HG03159 (cell line): ENCODE results near the gene ALKBH5.

ENCODE experiments used
- ATAC-seq: cut with Tn5 transposase; IDR thresholded peaks from one replicate; pipeline ENCODE4 v1.9.1; 2021; ENCODE audit warnings: mild to moderate bottlenecking, moderate library complexity; ENCODE audit not compliant: unreplicated experiment

ALKBH5 gene

DNA sequence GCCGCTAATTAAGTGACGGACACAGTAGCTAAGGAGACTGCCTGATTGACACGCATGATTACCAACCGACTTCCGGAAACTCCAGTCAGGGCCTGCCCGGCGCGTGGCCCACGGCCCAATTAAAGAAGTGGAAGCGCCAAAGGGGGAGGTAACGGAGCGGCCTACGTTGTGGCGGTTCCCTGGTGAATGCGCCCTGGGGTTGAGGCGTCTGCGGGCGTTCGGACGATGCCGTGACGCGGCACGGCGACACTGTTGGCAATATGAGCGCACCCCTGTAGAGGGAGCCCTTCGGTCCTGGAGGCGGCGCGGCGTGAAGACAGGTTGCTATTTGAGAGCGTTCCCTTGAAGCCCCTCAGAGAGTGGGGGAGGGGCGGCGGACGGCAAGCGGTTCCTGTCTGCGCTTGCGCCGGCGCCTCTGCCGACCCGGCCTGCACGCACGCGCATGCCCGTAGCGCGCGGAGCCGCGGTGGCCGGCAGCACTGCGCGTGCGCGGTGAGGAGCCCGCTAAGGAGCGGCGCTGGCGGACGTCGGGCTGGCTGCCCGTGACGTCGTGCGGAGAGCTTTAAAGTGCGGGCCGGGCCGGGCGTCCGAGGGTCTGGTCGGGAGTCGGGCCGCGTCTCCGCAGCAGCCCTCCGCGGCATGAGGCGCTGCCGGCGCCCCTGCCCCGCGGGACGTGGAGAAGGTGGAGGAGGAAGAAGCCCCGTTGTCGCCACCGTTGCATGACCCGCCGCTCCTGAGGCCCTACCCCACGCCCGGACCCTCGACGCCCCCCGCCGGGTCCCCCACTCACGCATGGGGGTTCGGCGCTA, at the start of gene ALKBH5:
ALKBH5 (plus strand) TSS at position 495 of the 809 bp plus-strand sequence. CDS start 416 bp downstream, outside the sequence.
- ATAC-seq = peak; percentile 84

DNA sequence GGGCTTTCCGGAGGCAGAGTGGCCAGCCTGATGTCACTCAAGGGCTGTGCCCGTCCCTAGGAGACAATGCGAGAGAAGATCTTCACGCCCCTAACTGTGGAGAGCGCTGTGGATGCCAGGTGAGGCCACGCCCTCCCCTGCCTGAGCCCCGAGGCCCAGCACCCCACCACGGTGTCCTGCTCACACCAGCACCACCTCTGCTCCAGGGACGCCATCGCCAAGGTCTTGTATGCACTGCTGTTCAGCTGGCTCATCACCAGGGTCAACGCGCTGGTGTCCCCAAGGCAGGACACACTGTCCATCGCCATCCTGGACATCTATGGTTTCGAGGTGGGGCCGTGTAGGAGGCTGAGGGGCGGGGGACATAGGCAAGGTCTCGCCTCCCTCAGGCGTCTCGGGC, 47.3 kb upstream of the ALKBH5 start:
- ATAC-seq = no peak

DNA sequence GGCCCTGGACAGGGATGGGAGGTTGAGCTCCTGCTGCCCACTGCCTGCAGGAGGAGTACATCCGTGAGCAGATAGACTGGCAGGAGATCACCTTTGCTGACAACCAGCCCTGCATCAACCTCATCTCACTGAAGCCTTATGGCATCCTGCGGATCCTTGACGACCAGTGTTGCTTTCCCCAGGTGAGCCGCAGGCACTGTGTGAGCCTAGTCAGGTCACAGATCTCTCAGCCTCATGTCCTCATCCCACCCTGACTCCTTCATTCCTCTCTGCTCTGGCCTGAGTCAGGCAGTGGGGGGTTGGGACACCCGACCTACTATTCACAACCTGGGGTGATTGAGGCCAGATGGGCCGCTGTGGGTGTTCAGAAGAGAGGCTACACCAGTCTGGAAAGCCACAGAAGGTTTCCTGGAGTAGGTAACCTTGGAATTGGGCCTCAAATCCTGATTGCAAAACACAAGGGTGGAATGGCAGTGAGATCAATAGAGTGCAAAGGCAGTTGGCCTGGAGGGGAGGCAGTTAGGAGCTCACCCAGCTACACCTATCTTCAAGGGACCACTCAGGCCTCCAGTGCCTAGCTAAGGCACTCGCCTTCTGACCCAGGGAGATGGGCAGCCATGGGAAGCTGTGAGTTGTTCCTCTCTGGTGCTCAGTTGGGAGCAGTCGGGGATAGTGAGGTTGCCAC, 45.4 kb upstream of the ALKBH5 start:
- no peak for ATAC-seq

DNA sequence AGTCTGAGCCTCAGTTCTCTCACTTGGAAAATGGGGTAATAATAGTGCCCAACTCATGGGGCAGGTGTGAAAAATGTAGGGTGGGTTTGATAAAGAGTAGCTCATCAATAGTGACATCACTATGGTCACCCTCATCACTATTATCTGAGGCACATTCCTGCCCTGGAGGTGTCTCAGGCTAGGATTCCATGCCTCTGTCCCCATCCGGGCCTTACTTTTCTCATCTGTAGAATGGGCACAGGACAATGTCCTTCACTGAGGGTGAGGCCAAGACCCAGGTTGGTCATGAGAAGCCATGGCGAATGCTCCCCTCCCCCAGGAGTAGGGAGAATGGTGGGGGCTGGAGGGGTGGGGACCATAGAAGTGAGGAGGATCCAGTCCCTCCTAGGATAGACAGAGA, 44.5 kb upstream of the ALKBH5 start:
- ATAC-seq = no peak

DNA sequence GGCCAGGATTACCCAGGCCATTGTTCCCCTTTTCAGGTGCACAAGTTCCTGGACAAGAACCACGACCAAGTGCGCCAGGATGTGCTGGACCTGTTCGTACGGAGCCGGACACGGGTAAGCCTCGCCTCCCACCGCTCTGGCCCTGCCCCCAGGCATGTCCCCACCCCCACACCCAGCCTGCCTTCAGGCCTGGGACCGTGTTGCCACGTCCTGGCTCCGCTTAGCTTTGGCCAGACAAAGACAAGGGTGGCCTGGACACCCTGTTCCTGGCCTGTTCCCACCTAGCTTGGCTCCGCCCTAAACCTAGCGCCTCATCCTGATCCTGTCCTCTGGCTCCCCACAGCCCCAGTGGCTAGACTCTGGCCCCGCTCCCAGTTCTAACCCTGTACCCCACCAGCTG, 44.1 kb upstream of the ALKBH5 start:
- ATAC-seq = no peak

DNA sequence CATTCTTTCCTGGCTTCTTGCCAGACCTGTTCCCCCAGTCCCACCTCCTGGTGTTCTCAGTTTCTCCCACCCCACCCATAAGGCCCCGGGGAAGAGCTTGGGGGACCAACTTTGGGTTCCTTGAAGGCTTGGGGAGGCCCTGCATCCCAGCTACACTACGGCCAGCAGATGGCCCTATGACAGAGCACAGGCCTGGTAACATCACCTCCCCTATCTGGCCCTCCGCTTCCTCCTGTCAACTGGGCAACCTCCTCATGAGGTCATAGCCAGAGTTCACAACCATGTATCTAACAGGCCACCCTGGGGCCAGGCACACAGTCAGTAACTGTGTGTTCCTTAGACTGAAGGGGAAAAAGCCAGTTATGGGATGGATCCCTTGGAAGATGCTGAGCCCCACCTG, 43.7 kb upstream of the ALKBH5 start:
- ATAC-seq = no peak

DNA sequence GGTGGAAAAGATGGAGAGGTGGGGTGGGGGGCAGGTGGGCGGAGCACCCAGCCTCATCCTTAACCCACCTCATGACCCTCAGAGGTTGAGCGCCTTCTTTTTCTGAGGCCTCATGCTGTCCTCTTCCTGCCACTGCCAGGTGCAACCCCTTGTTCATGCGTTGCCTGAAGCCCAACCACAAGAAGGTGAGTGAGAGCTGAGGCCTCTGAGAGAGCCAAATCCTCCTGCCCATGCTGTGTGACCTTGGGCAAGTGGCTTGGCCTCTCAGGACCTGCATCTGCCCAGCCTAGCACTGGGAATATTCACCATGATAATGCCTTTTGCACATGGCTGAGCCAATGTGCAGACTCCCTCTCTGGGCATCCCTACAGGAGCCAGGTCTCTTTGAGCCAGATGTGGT, 43.0 kb upstream of the ALKBH5 start:
- ATAC-seq = no peak

DNA sequence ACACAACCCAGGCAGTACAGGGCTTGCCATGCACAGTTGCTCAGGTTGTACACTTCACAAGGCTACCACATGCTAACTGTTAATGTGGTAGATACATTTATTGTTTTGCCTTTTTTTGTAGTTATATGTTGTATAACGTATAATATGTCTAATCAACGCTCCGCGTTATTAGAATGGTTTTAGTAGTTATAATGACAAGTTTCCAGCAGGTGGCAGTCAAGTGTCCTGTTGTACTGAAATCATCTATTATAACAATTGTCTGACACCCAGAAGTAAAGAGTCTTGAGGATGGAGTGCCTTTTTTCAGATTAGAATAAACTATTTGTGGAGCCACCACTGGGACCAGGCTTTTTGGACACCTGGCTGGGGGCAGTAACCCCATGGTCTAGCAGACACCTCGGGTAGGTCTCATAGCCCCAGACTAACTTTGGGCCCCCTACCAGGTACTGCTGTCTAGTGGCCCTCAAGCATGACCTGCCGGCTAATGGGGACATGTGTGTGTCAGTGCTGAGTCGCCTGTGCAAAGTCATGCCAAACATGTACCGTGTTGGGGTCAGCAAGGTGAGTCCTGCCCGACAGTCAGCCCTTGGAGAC, 42.3 kb upstream of the ALKBH5 start:
- ATAC-seq = no peak

DNA sequence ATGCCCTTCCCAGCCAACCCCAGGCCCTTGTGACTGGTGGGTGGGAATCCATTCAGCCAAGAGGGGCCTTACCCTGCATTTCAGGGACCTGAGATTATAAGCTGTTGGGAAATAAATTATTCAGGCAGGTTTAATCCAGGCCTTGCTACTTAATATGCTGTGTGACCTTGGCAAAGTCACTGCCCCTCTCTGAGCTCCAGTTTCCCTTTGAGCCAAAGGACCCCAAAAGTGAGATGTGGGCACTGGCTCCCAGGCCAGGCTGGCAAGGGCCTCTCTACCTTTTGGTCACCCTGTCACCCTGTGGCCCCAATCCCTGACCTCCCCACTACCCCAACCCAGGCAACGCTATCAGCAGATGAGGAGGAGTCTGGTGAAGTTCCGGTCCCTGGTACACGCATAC, 41.2 kb upstream of the ALKBH5 start:
- no peak for ATAC-seq

DNA sequence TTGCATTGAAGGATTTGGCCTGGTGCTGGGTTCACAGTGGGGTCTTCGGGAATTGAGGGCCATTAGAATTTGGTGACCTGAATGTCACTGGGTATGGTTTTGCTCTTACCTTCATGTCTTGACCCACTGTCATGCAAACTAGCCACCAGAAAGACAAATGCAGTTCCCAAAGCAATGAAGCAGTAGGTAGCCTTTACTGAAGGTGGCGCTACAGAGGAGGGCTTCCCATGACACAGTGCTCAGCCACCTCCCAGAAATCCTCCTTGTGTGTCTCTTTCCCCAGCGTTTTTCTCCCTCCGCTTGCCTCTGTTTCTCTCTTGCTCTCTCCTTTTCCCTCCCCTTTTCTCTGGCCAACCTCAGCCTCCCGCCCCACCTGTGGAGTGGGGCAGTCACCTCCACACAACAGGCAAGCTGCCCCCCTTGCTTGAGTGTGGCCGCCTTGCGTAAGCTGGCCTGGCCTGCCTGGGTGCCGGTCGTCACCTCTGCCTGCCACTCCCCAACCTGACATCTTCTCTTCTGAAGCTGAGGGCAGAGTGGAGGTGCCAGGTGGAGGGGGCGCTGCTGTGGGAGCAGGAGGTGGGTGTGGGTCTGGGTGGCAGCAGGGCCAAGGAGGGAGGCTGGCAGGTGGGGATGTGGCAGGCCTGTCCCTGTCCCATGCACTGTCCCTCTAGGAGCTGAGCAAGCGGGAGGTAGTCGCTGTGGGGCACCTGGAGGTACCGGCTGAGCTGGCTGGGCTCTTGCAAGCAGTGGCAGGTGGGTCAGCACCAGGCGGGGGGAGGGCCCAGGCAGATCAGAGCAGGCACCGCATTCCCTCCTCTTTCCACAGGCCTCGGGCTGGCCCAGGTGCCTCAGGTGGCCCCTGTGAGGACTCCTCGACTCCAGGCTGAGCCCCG, 40.3 kb upstream of the ALKBH5 start:
- no peak for ATAC-seq

DNA sequence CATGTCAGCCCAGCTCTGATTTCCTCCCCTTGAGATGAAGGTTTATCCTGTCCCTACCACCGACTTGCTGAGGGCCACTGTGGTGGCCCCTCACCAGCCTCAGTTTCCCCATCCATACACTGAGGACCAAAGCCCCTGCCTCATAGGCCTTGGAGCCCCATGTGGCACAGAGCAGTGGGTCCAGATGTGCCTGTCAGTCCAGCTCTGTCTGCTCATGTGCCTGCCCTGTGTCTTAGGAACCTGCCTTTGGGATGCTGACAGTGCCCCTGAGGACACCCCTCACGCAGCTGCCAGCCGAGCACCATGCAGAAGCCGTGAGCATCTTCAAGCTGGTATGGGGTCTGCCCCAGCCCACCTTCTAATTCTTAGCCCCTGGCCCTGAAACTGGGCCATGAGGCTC, 39.4 kb upstream of the ALKBH5 start:
- no peak for ATAC-seq

DNA sequence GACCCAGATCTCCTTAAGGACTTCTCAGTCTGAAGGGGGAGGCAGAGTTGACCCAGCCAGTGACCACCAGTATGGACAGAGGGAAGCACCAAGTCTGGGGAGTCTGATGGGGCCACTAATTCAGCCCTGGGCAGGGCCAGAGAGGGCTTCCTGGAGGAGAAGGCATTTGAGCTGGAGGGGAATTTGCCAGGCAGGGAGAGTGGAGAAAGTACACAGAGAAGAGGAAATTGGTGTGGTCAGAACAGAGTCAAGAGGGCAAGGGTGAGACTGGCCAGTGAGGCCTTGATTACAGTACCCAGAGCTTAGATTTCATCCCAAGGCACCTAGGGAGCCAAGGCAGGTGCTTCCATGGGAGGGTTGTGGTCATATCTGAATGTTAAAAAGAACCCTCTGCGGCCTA, 38.8 kb upstream of the ALKBH5 start:
- no peak for ATAC-seq

DNA sequence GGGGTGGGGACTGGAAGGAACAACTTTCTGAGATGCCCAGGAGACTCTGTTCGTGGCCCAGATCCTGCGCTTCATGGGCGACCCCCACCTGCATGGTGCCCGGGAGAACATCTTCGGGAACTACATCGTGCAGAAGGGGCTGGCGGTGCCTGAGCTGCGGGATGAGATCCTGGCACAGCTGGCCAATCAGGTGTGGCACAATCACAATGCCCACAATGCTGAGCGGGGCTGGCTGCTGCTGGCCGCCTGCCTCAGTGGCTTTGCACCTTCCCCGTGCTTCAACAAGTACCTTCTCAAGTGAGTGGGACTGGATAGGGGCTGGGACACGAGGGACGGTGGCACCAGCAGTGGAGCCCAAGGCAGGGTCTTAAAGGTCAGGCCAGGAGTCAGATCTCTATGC, 37.8 kb upstream of the ALKBH5 start:
- ATAC-seq = no peak

DNA sequence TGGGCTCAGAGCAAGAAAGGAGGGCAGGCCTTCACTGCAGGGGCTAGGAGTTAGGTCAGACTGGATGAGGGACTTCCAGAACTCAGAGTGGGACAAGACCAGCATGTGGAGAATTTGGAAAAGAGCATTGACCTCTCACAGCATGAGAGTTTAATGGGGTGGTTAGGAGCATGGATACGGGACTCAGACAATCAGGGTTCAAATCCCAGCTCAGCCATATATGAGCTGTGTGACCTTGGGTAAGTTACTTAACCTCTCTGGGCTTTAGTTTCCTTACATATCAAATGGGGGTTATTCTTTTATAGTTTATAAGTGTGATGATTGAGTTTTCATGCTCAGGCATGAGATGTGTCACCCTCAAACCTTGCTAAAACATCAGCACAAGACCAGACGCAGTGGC, 37.4 kb upstream of the ALKBH5 start:
- no peak for ATAC-seq

DNA sequence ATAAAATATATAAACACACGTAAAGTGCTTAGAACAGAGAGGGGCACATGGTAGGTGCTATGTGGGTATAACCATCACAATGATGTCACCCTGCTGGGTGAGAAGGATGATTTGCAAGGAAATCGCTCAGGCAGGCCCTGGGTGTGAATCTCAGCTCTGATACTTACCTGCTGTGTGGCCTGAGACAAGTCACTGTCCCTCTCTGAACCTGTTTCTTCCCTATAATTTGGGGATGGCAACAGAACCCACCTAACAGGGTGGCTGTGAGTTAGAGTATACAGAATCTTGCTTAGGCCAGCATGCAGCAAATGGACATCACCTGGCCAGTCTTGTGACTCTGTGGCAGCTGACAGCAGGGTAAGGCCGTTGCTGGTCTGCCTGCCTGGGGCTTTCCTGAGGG, 36.6 kb upstream of the ALKBH5 start:
- no peak for ATAC-seq

DNA sequence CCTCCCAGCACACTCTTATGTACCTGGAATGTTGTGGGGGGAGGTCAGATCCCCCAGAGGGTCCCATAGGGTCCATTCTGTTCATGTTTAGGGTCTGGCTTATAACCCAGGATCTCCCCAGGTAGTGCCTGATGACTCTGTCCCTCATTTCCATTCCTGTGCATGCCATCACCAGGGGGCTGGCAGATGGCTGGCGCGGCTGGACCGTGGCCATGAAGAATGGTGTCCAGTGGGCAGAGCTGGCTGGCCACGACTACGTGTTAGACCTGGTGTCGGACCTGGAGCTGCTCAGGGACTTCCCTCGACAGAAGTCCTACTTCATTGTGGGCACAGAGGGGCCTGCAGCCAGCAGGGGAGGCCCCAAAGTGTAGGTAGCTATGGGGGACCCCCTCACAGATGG, 35.0 kb upstream of the ALKBH5 start:
- ATAC-seq = no peak

DNA sequence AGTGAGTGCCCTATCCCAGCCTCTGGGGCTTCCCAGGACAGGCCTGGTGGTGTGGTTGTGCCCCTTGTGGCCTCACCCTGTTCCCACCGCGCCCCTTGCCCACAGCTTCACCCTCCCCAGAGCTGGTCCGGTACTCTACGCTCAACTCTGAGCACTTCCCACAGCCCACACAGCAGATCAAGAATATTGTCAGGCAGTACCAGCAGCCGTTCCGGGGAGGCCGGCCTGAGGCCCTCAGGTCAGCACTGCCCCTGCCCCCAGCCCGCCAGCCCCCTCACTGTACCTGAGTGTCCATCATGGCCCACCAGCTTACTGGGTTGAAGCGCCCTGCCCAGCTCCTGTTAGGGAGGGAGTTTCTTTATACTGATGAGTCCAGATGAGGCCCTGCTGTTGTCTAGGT, 32.3 kb upstream of the ALKBH5 start:
- no peak for ATAC-seq

DNA sequence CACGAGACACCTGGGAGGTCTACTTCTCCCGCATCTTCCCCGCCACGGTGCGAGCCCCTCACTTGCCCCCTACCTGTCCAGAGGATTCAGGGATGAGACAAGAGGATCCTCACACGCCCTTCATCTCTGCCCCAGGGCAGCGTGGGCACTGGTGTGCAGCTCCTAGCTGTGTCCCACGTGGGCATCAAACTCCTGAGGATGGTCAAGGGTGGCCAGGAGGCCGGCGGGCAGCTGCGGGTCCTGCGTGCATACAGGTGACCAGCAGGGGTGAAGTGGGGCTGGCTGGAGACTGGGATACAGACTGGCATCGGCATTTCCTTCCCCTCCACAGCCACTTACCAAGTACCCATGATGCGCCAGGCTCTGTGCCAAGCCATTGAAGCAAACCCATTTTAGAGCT, 28.4 kb upstream of the ALKBH5 start:
- ATAC-seq = no peak

DNA sequence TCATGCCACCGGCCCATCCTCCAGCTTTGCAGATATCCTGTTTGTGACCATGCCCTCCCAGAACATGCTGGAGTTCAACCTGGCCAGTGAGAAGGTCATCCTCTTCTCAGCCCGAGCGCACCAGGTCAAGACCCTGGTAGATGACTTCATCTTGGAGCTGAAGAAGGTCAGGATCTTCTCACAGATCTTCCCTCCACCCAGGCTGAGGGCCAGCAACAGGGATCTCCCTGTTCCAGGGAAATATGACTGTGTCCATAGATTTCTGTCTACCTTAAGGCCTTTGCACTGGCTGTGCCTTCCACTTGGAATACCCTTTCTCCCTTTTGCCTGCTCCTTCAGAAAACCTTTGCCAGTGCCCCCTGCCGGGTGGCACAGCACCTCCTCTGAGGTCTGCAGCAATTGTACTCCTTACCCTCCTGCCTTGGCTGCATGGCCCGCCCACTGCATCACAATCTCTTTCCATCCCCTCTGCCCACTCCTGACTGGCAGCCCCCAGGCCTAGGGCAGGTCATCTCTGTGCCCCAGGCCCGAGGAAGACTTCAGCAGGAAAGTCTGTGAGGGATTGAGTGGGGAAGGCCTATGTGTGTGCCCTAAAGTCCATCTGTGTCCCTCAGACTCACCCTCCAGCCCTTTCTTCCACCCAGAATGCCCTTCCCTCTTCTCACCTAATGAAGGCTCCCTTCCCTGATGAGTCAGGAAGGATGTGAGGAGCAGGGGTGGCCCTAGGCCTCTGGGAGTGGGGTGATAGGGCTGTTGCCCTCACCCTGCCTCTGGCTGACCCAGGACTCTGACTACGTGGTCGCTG, 27.3 kb upstream of the ALKBH5 start:
- no peak for ATAC-seq

DNA sequence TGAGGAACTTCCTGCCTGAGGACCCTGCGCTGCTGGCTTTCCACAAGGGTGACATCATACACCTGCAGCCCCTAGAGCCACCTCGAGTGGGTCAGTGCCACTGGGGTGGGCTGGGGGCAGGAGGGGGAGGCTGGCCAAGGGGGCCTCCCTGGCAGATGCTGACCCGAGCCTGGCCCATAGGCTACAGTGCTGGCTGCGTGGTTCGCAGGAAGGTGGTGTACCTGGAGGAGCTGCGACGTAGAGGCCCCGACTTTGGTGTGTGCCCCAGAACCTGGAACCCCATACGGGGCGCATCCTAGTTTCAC, 26.7 kb upstream of the ALKBH5 start:
- ATAC-seq = no peak
